ENCODE data around the gene RUNX2. TPM values are rescaled to one million over a fixed set of nuclear protein-coding genes. Genes with fewer than 3 reads are reported as not detected.

RUNX2 gene
- polyA plus RNA-seq, 1 donor (not counting 4 experiments of a cell fraction or from before 2014, with no cell fraction given): 1.4 TPM

- no peaks in the 10 kb centered on the region for H3K27me3 ChIP-seq (ENCODE audit: control insufficient read depth, extremely low read depth, insufficient read depth, low read length)
- no peaks in the 10 kb centered on the region for H3K9me3 ChIP-seq (ENCODE audit: control insufficient read depth, low read depth, low read length)
- H3K9ac ChIP-seq (ENCODE audit: control insufficient read depth, extremely low read depth, insufficient read depth, low read length): no peak overlapping the region
- no peaks in the 10 kb centered on the region for H3K79me2 ChIP-seq (ENCODE audit: control insufficient read depth, insufficient read depth, low read length)
- no peaks in the 10 kb centered on the region for H3K36me3 ChIP-seq (ENCODE audit: control insufficient read depth in 2 of 2, extremely low read depth in 1 of 2, insufficient read depth in 2 of 2, low read length in 2 of 2)
- no peak for TF ChIP-seq EZH2 (IDR thresholded peaks at IDR 0.05; ENCODE audit: low read length)
- TF ChIP-seq CTCF (optimal IDR thresholded peaks at IDR 0.05 in 1 of 3, IDR thresholded peaks at IDR 0.05 in 1 of 3, conservative IDR thresholded peaks at IDR 0.05 in 1 of 3; ENCODE audit: extremely low read depth in 1 of 3, insufficient read depth in 2 of 3, low read length in 3 of 3): no peak
- dilution Hi-C loops (cut with MboI; ENCODE audit: extremely low pct_ligation_motif_present, low sequenced_read_pairs): no loop called here
- H3K4me1 ChIP-seq (ENCODE audit: control insufficient read depth, extremely low read depth, insufficient read depth, low read length): peaks cover 13% of the 10 kb centered on the region
- H3K9me1 ChIP-seq (ENCODE audit: control insufficient read depth, extremely low read depth, insufficient read depth, low read length): no peaks in the 10 kb centered on the region
- H2AFZ ChIP-seq (ENCODE audit: control insufficient read depth, low read length): no peak overlapping the region
- DNase-seq (ENCODE audit: low read depth, low spot score): no peak
- no peaks in the 10 kb centered on the region for H4K20me1 ChIP-seq (ENCODE audit: control insufficient read depth, extremely low read depth, insufficient read depth, low read length)
- FAIRE-seq: no peak
- H3K4me2 ChIP-seq (ENCODE audit: control insufficient read depth, extremely low read depth, insufficient read depth, low read depth, low read length): no peak overlapping the region
- no peak overlapping the region for H3K4me3 ChIP-seq (ENCODE audit: control insufficient read depth in 2 of 3, extremely low read depth in 1 of 3, insufficient read depth in 2 of 3, low read depth in 1 of 3, low read length in 3 of 3)
- H3K27ac ChIP-seq (ENCODE audit: control insufficient read depth, insufficient read depth, low read length): no peak overlapping the region
These were observed 127.3 kb downstream of the RUNX2 start for GRCh38 chr6:45455408-45455807.

GRCh38 chr6:45457141-45457540, 129.0 kb downstream of the RUNX2 start:
- dilution Hi-C loops (cut with MboI; ENCODE audit: extremely low pct_ligation_motif_present, low sequenced_read_pairs): no loop called here
- Histone ChIP-seq H3K9me1 (ENCODE audit: control insufficient read depth, extremely low read depth, insufficient read depth, low read length) (no peaks in the 10 kb centered on the region), H3K27ac (ENCODE audit: control insufficient read depth, insufficient read depth, low read length) (no peak overlapping the region), H3K4me2 (ENCODE audit: control insufficient read depth, extremely low read depth, insufficient read depth, low read depth, low read length) (no peak overlapping the region), H3K27me3 (ENCODE audit: control insufficient read depth, extremely low read depth, insufficient read depth, low read length) (no peaks in the 10 kb centered on the region), H4K20me1 (ENCODE audit: control insufficient read depth, extremely low read depth, insufficient read depth, low read length) (no peaks in the 10 kb centered on the region), H2AFZ (ENCODE audit: control insufficient read depth, low read length) (no peak overlapping the region), H3K79me2 (ENCODE audit: control insufficient read depth, insufficient read depth, low read length) (no peaks in the 10 kb centered on the region), H3K9me3 (ENCODE audit: control insufficient read depth, low read depth, low read length) (no peaks in the 10 kb centered on the region), H3K36me3 (ENCODE audit: control insufficient read depth in 2 of 2, extremely low read depth in 1 of 2, insufficient read depth in 2 of 2, low read length in 2 of 2) (no peaks in the 10 kb centered on the region), H3K9ac (ENCODE audit: control insufficient read depth, extremely low read depth, insufficient read depth, low read length) (no peak overlapping the region), H3K4me3 (ENCODE audit: control insufficient read depth in 2 of 3, extremely low read depth in 1 of 3, insufficient read depth in 2 of 3, low read depth in 1 of 3, low read length in 3 of 3) (no peak overlapping the region), H3K4me1 (ENCODE audit: control insufficient read depth, extremely low read depth, insufficient read depth, low read length) (peaks cover 15% of the 10 kb centered on the region)
- TF ChIP-seq EZH2 (IDR thresholded peaks at IDR 0.05; ENCODE audit: low read length): no peak
- TF ChIP-seq CTCF (optimal IDR thresholded peaks at IDR 0.05 in 1 of 3, IDR thresholded peaks at IDR 0.05 in 1 of 3, conservative IDR thresholded peaks at IDR 0.05 in 1 of 3; ENCODE audit: extremely low read depth in 1 of 3, insufficient read depth in 2 of 3, low read length in 3 of 3): no peak
- no peak for DNase-seq (ENCODE audit: low read depth, low spot score)
- peak; percentile 91 for FAIRE-seq
